ENCODE data around the gene USP6NL. TPM values are rescaled to one million over a fixed set of nuclear protein-coding genes. Genes with fewer than 3 reads are reported as not detected.

The USP6NL gene
- total RNA-seq, 2 donors from 2014 or later = 11.2 to 18.4 TPM

- intact Hi-C loops (cut with DNase I) = no loop called here
- no peak for DNase-seq (ENCODE audit: low spot score)
These were observed 141.7 kb downstream of the USP6NL start for GRCh38 chr10:11469575-11470391.

GRCh38 chr10:11468126-11468742 lies 143.2 kb downstream of the USP6NL start:
- DNase-seq (ENCODE audit: low spot score) = no peak
- intact Hi-C loops (cut with DNase I) = no loop called here

GRCh38 chr10:11465406-11465805 lies 146.0 kb downstream of the USP6NL start:
- intact Hi-C loops (cut with DNase I) = no loop called here
- DNase-seq (ENCODE audit: low spot score) = no peak

GRCh38 chr10:11463111-11463510 lies 148.3 kb downstream of the USP6NL start:
- intact Hi-C loops (cut with DNase I) = no loop called here
- no peak for DNase-seq (ENCODE audit: low spot score)

- DNase-seq (ENCODE audit: low spot score) = no peak
- intact Hi-C loops (cut with DNase I) = no loop called here
These were observed 149.4 kb downstream of the USP6NL start for GRCh38 chr10:11462071-11462470.

GRCh38 chr10:11457336-11457735 lies 154.1 kb downstream of the USP6NL start:
- DNase-seq (ENCODE audit: low spot score) = no peak
- intact Hi-C loops (cut with DNase I) = no loop called here

- intact Hi-C loops (cut with DNase I) = no loop called here
- no peak for DNase-seq (ENCODE audit: low spot score)
These were observed 156.4 kb downstream of the USP6NL start for GRCh38 chr10:11454958-11455566.

- intact Hi-C loops (cut with DNase I) = no loop called here
- no peak for DNase-seq (ENCODE audit: low spot score)
These were observed 157.3 kb downstream of the USP6NL start for GRCh38 chr10:11454160-11454559.

- DNase-seq (ENCODE audit: low spot score) = no peak
- intact Hi-C loops (cut with DNase I) = no loop called here
These were observed 159.7 kb downstream of the USP6NL start for GRCh38 chr10:11451640-11452260.

GRCh38 chr10:11450427-11450826 lies 161.0 kb downstream of the USP6NL start:
- intact Hi-C loops (cut with DNase I) = loop anchor here in 1 of 2 donors (1.0 kb wide), 1 partner anchor 23 kb away; no protein-coding TSS in a partner anchor
- no peak for DNase-seq (ENCODE audit: low spot score)

GRCh38 chr10:11449761-11450160 lies 161.7 kb downstream of the USP6NL start:
- intact Hi-C loops (cut with DNase I) = loop anchor here in 1 of 2 donors (1.0 kb wide), 1 partner anchor 22 kb away; no protein-coding TSS in a partner anchor
- DNase-seq (ENCODE audit: low spot score) = no peak

- intact Hi-C loops (cut with DNase I) = no loop called here
- no peak for DNase-seq (ENCODE audit: low spot score)
These were observed 162.8 kb downstream of the USP6NL start for GRCh38 chr10:11448545-11449244.

GRCh38 chr10:11448190-11448544 lies 163.3 kb downstream of the USP6NL start:
- no peak for DNase-seq (ENCODE audit: low spot score)
- intact Hi-C loops (cut with DNase I) = no loop called here

- intact Hi-C loops (cut with DNase I) = no loop called here
- no peak for DNase-seq (ENCODE audit: low spot score)
These were observed 163.9 kb downstream of the USP6NL start for GRCh38 chr10:11447586-11447985.

- intact Hi-C loops (cut with DNase I) = no loop called here
- no peak for DNase-seq (ENCODE audit: low spot score)
These were observed 164.6 kb downstream of the USP6NL start for GRCh38 chr10:11446864-11447263.

GRCh38 chr10:11446133-11446532 lies 165.3 kb downstream of the USP6NL start:
- intact Hi-C loops (cut with DNase I) = no loop called here
- no peak for DNase-seq (ENCODE audit: low spot score)

GRCh38 chr10:11444531-11445228 lies 166.8 kb downstream of the USP6NL start:
- DNase-seq (ENCODE audit: low spot score) = no peak
- intact Hi-C loops (cut with DNase I) = no loop called here

GRCh38 chr10:11444155-11444530 lies 167.3 kb downstream of the USP6NL start:
- no peak for DNase-seq (ENCODE audit: low spot score)
- intact Hi-C loops (cut with DNase I) = no loop called here
